SH-SY5Y (cell line): ENCODE data around the gene PPP2R2D.

Experiments
- GATA2 ChIP-seq: IDR thresholded peaks from 2 replicates; pipeline ENCODE4 v1.6.1; 2011; ENCODE audit warnings: mild to moderate bottlenecking, low read depth, low read length
- GATA3 ChIP-seq: IDR thresholded peaks from 2 replicates; pipeline ENCODE4 v1.6.1; 2011; ENCODE audit warnings: low read depth, mild to moderate bottlenecking, low read length, moderate library complexity

DNA sequence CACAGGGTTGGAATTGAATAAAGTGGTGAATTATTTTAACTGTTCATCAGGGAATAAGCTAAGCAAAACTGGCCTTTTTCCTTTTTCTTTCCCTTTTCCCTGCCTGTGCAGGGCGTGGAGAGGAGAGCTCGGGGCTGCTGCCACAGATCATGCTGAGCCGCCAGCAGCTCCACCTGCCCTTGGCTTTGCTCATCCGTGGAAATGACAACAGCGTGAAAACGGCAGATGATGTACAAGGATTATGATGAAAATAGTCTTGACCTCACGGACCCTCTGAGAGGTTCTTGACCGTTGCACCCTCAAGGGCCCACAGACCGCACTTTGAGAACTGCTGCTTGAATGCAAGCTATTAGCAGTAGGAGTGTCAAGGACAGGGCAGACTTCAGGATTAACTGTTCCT, 10.6 kb downstream of the PPP2R2D start:
- TF ChIP-seq GATA2 (no peak), GATA3 (no peak)
